ENCODE measurements around the gene AIP. TPM values are rescaled to one million over a fixed set of nuclear protein-coding genes. Genes with fewer than 3 reads are reported as not detected.

The AIP gene
- total RNA-seq: 200 and 203 TPM in 2 replicates

- intact Hi-C loops (cut with micrococcal nuclease): loop anchor here (1.0 to 5.0 kb wide), 6 partner anchors 14 to 526 kb away; partner anchors contain the start of genes CDK2AP2, PC, RPS6KB2 and TMEM134
- peak; percentile 98 for DNase-seq (ENCODE audit: low spot score)
- H3K27ac Mint-ChIP-seq: peak within 1 kb of the TSS; percentile 100
- H3K27me3 Mint-ChIP-seq (ENCODE audit: insufficient read depth): peaks cover 4% of the 10 kb centered on the region
- peaks cover 27% of the 10 kb centered on the region for H3K36me3 Mint-ChIP-seq (ENCODE audit: low read depth)
- H3K9me3 Mint-ChIP-seq: no peaks in the 10 kb centered on the region
- H3K4me1 Mint-ChIP-seq (ENCODE audit: low read depth): peaks cover 55% of the 10 kb centered on the region
- H3K4me3 Mint-ChIP-seq: peak within 1 kb of the TSS; percentile 94
Measured at GRCh38 chr11:67482827-67483798, at the start of gene AIP. AIP (plus strand) TSS chr11:67483026; CDS start chr11:67483159, 133 bp downstream.

- H3K9me3 Mint-ChIP-seq: no peaks in the 10 kb centered on the region
- DNase-seq (ENCODE audit: low spot score): no peak
- peaks cover 29% of the 10 kb centered on the region for H3K36me3 Mint-ChIP-seq (ENCODE audit: low read depth)
- peaks cover 15% of the 10 kb centered on the region for H3K4me1 Mint-ChIP-seq (ENCODE audit: low read depth)
- no peaks in the 10 kb centered on the region for H3K27me3 Mint-ChIP-seq (ENCODE audit: insufficient read depth)
- H3K27ac Mint-ChIP-seq: peak overlapping the region; percentile 29
- intact Hi-C loops (cut with micrococcal nuclease): no loop called here
- peak overlapping the region; percentile 37 for H3K4me3 Mint-ChIP-seq
Measured at GRCh38 chr11:67433536-67434394, 49.1 kb upstream of the AIP start.

- Mint-ChIP-seq H3K27ac (peak overlapping the region; percentile 29), H3K9me3 (no peaks in the 10 kb centered on the region), H3K4me1 (ENCODE audit: low read depth) (peaks cover 22% of the 10 kb centered on the region), H3K4me3 (peak overlapping the region; percentile 54), H3K36me3 (ENCODE audit: low read depth) (peaks cover 35% of the 10 kb centered on the region), H3K27me3 (ENCODE audit: insufficient read depth) (no peaks in the 10 kb centered on the region)
- intact Hi-C loops (cut with micrococcal nuclease): no loop called here
- DNase-seq (ENCODE audit: low spot score): no peak
Measured at GRCh38 chr11:67434395-67434881, 48.4 kb upstream of the AIP start.

GRCh38 chr11:67435031-67435726 lies 47.6 kb upstream of the AIP start:
- no peaks in the 10 kb centered on the region for H3K27me3 Mint-ChIP-seq (ENCODE audit: insufficient read depth)
- H3K4me1 Mint-ChIP-seq (ENCODE audit: low read depth): peaks cover 29% of the 10 kb centered on the region
- H3K27ac Mint-ChIP-seq: peak overlapping the region; percentile 68
- H3K4me3 Mint-ChIP-seq: peak overlapping the region; percentile 90
- DNase-seq (ENCODE audit: low spot score): no peak
- no peaks in the 10 kb centered on the region for H3K9me3 Mint-ChIP-seq
- intact Hi-C loops (cut with micrococcal nuclease): no loop called here
- H3K36me3 Mint-ChIP-seq (ENCODE audit: low read depth): peaks cover 37% of the 10 kb centered on the region

- DNase-seq (ENCODE audit: low spot score): no peak
- peaks cover 33% of the 10 kb centered on the region for H3K36me3 Mint-ChIP-seq (ENCODE audit: low read depth)
- no peaks in the 10 kb centered on the region for H3K9me3 Mint-ChIP-seq
- intact Hi-C loops (cut with micrococcal nuclease): loop anchor here (1.0 to 2.0 kb wide), 2 partner anchors 8 to 51 kb away; partner anchors contain the start of gene RPS6KB2
- peak overlapping the region; percentile 90 for H3K4me3 Mint-ChIP-seq
- H3K27me3 Mint-ChIP-seq (ENCODE audit: insufficient read depth): no peaks in the 10 kb centered on the region
- H3K4me1 Mint-ChIP-seq (ENCODE audit: low read depth): peaks cover 36% of the 10 kb centered on the region
- peak overlapping the region; percentile 92 for H3K27ac Mint-ChIP-seq
Measured at GRCh38 chr11:67435727-67436458, 46.9 kb upstream of the AIP start.

- peak overlapping the region; percentile 92 for H3K27ac Mint-ChIP-seq
- H3K27me3 Mint-ChIP-seq (ENCODE audit: insufficient read depth): no peaks in the 10 kb centered on the region
- intact Hi-C loops (cut with micrococcal nuclease): loop anchor here (1.0 to 2.0 kb wide), 2 partner anchors 8 to 50 kb away; partner anchors contain the start of gene RPS6KB2
Measured at GRCh38 chr11:67436459-67437081, 46.3 kb upstream of the AIP start.

GRCh38 chr11:67437082-67437808 lies 45.6 kb upstream of the AIP start, which contains the start of gene PTPRCAP:
PTPRCAP (minus strand) TSS chr11:67437682; CDS start chr11:67437619, 63 bp downstream.
- Mint-ChIP-seq H3K4me3 (peak within 1 kb of the TSS; percentile 90), H3K27ac (peak within 1 kb of the TSS; percentile 92), H3K4me1 (ENCODE audit: low read depth) (peaks cover 30% of the 10 kb centered on the region), H3K9me3 (no peaks in the 10 kb centered on the region), H3K27me3 (ENCODE audit: insufficient read depth) (no peaks in the 10 kb centered on the region), H3K36me3 (ENCODE audit: low read depth) (peaks cover 26% of the 10 kb centered on the region)
- peak; percentile 70 for DNase-seq (ENCODE audit: low spot score)
- intact Hi-C loops (cut with micrococcal nuclease): loop anchor here (2.0 kb wide), 1 partner anchor 50 kb away; no protein-coding TSS in a partner anchor

More at GRCh38 chr11:67436459-67437081, 46.3 kb upstream of the AIP start:
- Mint-ChIP-seq H3K4me1 (ENCODE audit: low read depth) (peaks cover 37% of the 10 kb centered on the region), H3K4me3 (peak overlapping the region; percentile 90), H3K9me3 (no peaks in the 10 kb centered on the region), H3K36me3 (ENCODE audit: low read depth) (peaks cover 33% of the 10 kb centered on the region)
- DNase-seq (ENCODE audit: low spot score): peak; percentile 63

- Mint-ChIP-seq H3K27ac (peak overlapping the region; percentile 88), H3K4me3 (peak overlapping the region; percentile 90), H3K9me3 (no peaks in the 10 kb centered on the region), H3K27me3 (ENCODE audit: insufficient read depth) (no peaks in the 10 kb centered on the region), H3K4me1 (ENCODE audit: low read depth) (peaks cover 31% of the 10 kb centered on the region), H3K36me3 (ENCODE audit: low read depth) (peaks cover 24% of the 10 kb centered on the region)
- intact Hi-C loops (cut with micrococcal nuclease): loop anchor here (1.0 to 2.0 kb wide), 4 partner anchors 17 to 69 kb away; partner anchors contain the start of gene TMEM134
- no peak for DNase-seq (ENCODE audit: low spot score)
Measured at GRCh38 chr11:67437809-67438157, 45.0 kb upstream of the AIP start.

- intact Hi-C loops (cut with micrococcal nuclease): loop anchor here (1.0 to 2.0 kb wide), 3 partner anchors 18 to 68 kb away; partner anchors contain the start of gene TMEM134
- Mint-ChIP-seq H3K27me3 (ENCODE audit: insufficient read depth) (no peaks in the 10 kb centered on the region), H3K27ac (peak overlapping the region; percentile 97), H3K4me3 (peak overlapping the region; percentile 90), H3K36me3 (ENCODE audit: low read depth) (peaks cover 23% of the 10 kb centered on the region), H3K9me3 (no peaks in the 10 kb centered on the region), H3K4me1 (ENCODE audit: low read depth) (peaks cover 33% of the 10 kb centered on the region)
- DNase-seq (ENCODE audit: low spot score): peak; percentile 72
Measured at GRCh38 chr11:67438158-67438902, 44.5 kb upstream of the AIP start.

Data from activated T-helper 1 cell treated with anti-CD3 and anti-CD28 coated beads, Interleukin-12 subunit alpha, Interleukin-12 subunit beta, Interleukin-2, Interleukin-4 antibody, amounts not matched to agents 30 ng/mL and 10 ng/mL and 1 ng/mL, durations not matched to agents 14 hours and 24 hours and 36 hours (primary cell).